B cell (primary cell): ENCODE measurements around the gene GALNT10. TPM values are rescaled to one million over a fixed set of nuclear protein-coding genes. Genes with fewer than 3 reads are reported as not detected.

Experiments used
- ATAC-seq: fragments of 200-7000 bp; cut with Tn5 transposase; one replicate; pipeline ENCODE4 v1.10.0; 2021; ENCODE audit warnings: low read depth, mild to moderate bottlenecking, moderate number of reproducible peaks, moderate library complexity
- CTCF ChIA-PET: fragments of 350-600 bp; sonication (Branson Sonifier 250); formaldehyde crosslinking; loops from one replicate; lab custom pipeline; 2021; ENCODE audit warnings: antibody characterized with exemption, inconsistent platforms; lab: Charles Lee
- POLR2A ChIA-PET: fragments of 350-600 bp; sonication (Branson Sonifier 250); formaldehyde crosslinking; loops from one replicate; lab custom pipeline; 2021; ENCODE audit warnings: antibody characterized with exemption; lab: Charles Lee
- DNase-seq: peaks from one replicate; pipeline ENCODE4 v3.0.0; 2013
- H2AFZ ChIP-seq: 2 replicates; pipeline ENCODE4 v1.6.1; 2012; ENCODE audit warnings: mild to moderate bottlenecking, low read depth, low read length; ENCODE audit not compliant: insufficient read depth, poor library complexity, severe bottlenecking
- H3K27ac ChIP-seq, 2 donors: 1 replicate in 1 of 2; 2 replicates in 1 of 2; pipeline ENCODE4 v1.5.1; 2012 to 2013; ENCODE audit warnings: low read length in 2 of 2, mild to moderate bottlenecking in 2 of 2, moderate library complexity in 1 of 2
- H3K27me3 ChIP-seq, 4 experiments: fragments of 200-600 bp in 1 of 4; sonication (generic) in 1 of 4; replicated peaks in 1 of 4; 1 replicate in 2 of 4; 2 replicates in 2 of 4; pipeline versions ENCODE4 v1.6.1 to v1.7.0; 2013 to 2016; ENCODE audit warnings: low read length in 3 of 4, mild to moderate bottlenecking in 2 of 4, mixed read lengths in 1 of 4, moderate library complexity in 1 of 4; ENCODE audit not compliant: insufficient read depth in 4 of 4, control insufficient read depth in 3 of 4; ENCODE audit errors: control extremely low read depth in 1 of 4
- H3K36me3 ChIP-seq, 2 experiments: replicated peaks in 1 of 2; 1 replicate in 1 of 2; 2 replicates in 1 of 2; pipeline versions ENCODE4 v1.6.1 to v1.7.1; 2013; ENCODE audit warnings: low read length in 1 of 2; ENCODE audit not compliant: insufficient read depth in 2 of 2, control insufficient read depth in 1 of 2; ENCODE audit errors: control extremely low read depth in 1 of 2, extremely low read depth in 1 of 2
- H3K4me1 ChIP-seq, 2 donors: fragments of 200-600 bp in 1 of 2; sonication (generic) in 1 of 2; 1 replicate in 1 of 2; 2 replicates in 1 of 2; pipeline versions ENCODE4 v1.5.1 to v1.6.1; 2013 to 2017; ENCODE audit warnings: low read length in 2 of 2; ENCODE audit not compliant: control insufficient read depth in 2 of 2, insufficient read depth in 2 of 2
- H3K4me2 ChIP-seq: replicated peaks from 2 replicates; pipeline ENCODE3; 2012; ENCODE audit warnings: mild to moderate bottlenecking, low read depth, low read length; ENCODE audit not compliant: poor library complexity, severe bottlenecking
- H3K4me3 ChIP-seq, 5 experiments: fragments of 200-600 bp in 1 of 5; sonication (generic) in 1 of 5; 1 replicate in 3 of 5; 2 replicates in 2 of 5; pipeline versions ENCODE4 v1.5.1 to v1.7.0; 2011 to 2016; ENCODE audit warnings: low read length in 4 of 5, mild to moderate bottlenecking in 4 of 5, low read depth in 2 of 5, control low read depth in 1 of 5, moderate library complexity in 1 of 5; ENCODE audit not compliant: insufficient read depth in 1 of 5; ENCODE audit errors: control extremely low read depth in 1 of 5, extremely low read depth in 1 of 5
- H3K79me2 ChIP-seq: fragments of 200-600 bp; sonication (generic); one replicate; pipeline ENCODE4 v1.6.0; 2016; ENCODE audit warnings: low read length; ENCODE audit not compliant: control insufficient read depth, insufficient read depth
- H3K9ac ChIP-seq: fragments of 200-600 bp; sonication (generic); 2 replicates; pipeline ENCODE4 v1.6.1; 2017; ENCODE audit warnings: mild to moderate bottlenecking, low read length, moderate library complexity
- H3K9me3 ChIP-seq, 3 donors: one replicate each; pipeline versions ENCODE4 v1.6.1 to v1.7.1; 2013; ENCODE audit warnings: low read length in 2 of 3; ENCODE audit not compliant: control insufficient read depth in 2 of 3, insufficient read depth in 1 of 3; ENCODE audit errors: control extremely low read depth in 1 of 3
- H4K20me1 ChIP-seq: 2 replicates; pipeline ENCODE4 v1.6.0; 2012; ENCODE audit warnings: mild to moderate bottlenecking, low read length; ENCODE audit not compliant: insufficient read depth, control insufficient read depth, poor library complexity, severe bottlenecking
- H3K27ac Mint-ChIP-seq: one replicate; pipeline ENCODE4 v1.8.0; 2021; ENCODE audit warnings: mixed read lengths
- H3K27me3 Mint-ChIP-seq: one replicate; pipeline ENCODE4 v1.8.0; 2021; ENCODE audit warnings: mixed read lengths
- H3K4me1 Mint-ChIP-seq: one replicate; pipeline ENCODE4 v1.8.0; 2021; ENCODE audit warnings: mixed read lengths
- H3K4me3 Mint-ChIP-seq: one replicate; pipeline ENCODE4 v1.8.0; 2021; ENCODE audit warnings: mixed read lengths
- H3K9me3 Mint-ChIP-seq: one replicate; pipeline ENCODE4 v1.8.0; 2022; ENCODE audit warnings: mixed read lengths; ENCODE audit not compliant: insufficient read depth
- CTCF ChIP-seq: fragments of 200-600 bp; IDR thresholded peaks from one replicate; pipeline ENCODE4 v1.8.0; 2022; ENCODE audit warnings: antibody characterized with exemption, mild to moderate bottlenecking
- EZH2 ChIP-seq: IDR thresholded peaks from 2 replicates; pipeline ENCODE4 v1.6.1; 2012; ENCODE audit warnings: borderline replicate concordance, low read depth, mild to moderate bottlenecking, moderate library complexity, low read length; ENCODE audit not compliant: insufficient read depth, poor library complexity, severe bottlenecking
- WGBS: methylation state at CpG from one replicate; pipeline ENCODE4 v1.1.5; 2013; ENCODE audit warnings: missing lambda C conversion rate; ENCODE audit not compliant: insufficient coverage; 5-methylcytosine and 5-hydroxymethylcytosine counted together
- intact Hi-C: fragments of 100-400 bp; cut with micrococcal nuclease; formaldehyde crosslinking; loops from one replicate; pipeline ENCODE4 v1.10.0; 2022
- polyA plus RNA-seq: library from polyadenylated mRNA; depleted of rRNA; stranded (reverse); fragments of >200 nt; gene quantifications from 2 replicates; pipeline ENCODE4 v1.2.3, GENCODE V29; 2012
- total RNA-seq, 2 donors: library from RNA; stranded (reverse); fragments of 120-200 nt in 1 of 2; gene quantifications; 1 replicate in 1 of 2; 2 replicates in 1 of 2; pipeline versions ENCODE4 v1.2.3 to v1.2.4, GENCODE V29; 2013 to 2022

Gene GALNT10
- total and polyA plus RNA-seq, 2 donors (not counting 1 experiment from before 2014, with no cell fraction given): 27.7 to 42.8 TPM

DNA sequence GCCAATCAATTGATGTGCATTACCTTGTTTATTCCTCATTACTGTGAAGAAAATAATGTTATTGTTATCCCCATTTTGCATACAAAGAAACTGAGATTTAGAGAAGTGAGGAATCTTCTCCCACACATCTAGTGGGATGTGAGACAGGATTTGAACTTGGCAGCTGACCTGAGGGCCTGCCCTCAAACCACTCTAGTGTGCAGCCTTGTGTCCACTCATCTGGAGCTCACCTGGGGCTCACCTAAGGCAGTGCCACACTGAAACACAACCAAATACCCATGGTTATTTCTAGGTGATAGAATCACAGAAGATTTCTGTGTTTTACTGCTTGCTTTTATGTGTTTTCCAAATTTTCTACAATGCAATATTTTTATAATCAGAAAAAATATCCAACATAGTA, 160.6 kb downstream of the GALNT10 start:
- Histone ChIP-seq H3K79me2 (no peaks in the 10 kb centered on the region), H3K9ac (no peak overlapping the region), H2AFZ (no peak overlapping the region), H3K27me3 (no peaks in the 10 kb centered on the region), H3K36me3 (peaks cover 0 to 20% of the 10 kb centered on the region in 2 experiments), H3K9me3 (no peaks in the 10 kb centered on the region), H3K27ac (no peak overlapping the region), H3K4me2 (no peak overlapping the region), H4K20me1 (peaks cover 7% of the 10 kb centered on the region), H3K4me3 (no peak overlapping the region), H3K4me1 (no peaks in the 10 kb centered on the region)
- no peak overlapping the region for H3K27ac Mint-ChIP-seq
- H3K4me1 Mint-ChIP-seq: peaks cover under 1% of the 10 kb centered on the region
- no peak for DNase-seq
- TF ChIP-seq EZH2 (no peak), CTCF (no peak)
- POLR2A ChIA-PET: no interaction called here
- intact Hi-C loops: no loop called here
- CTCF ChIA-PET: no interaction called here
- no peaks in the 10 kb centered on the region for H3K27me3 Mint-ChIP-seq
- no peak for ATAC-seq
- no peak overlapping the region for H3K4me3 Mint-ChIP-seq
- no peaks in the 10 kb centered on the region for H3K9me3 Mint-ChIP-seq

GRCh38 chr5:154351566-154351965, 161.0 kb downstream of the GALNT10 start:
- no peak overlapping the region for H3K4me3 ChIP-seq
- Mint-ChIP-seq H3K27me3 (no peaks in the 10 kb centered on the region), H3K4me1 (no peaks in the 10 kb centered on the region), H3K4me3 (no peak overlapping the region), H3K9me3 (no peaks in the 10 kb centered on the region), H3K27ac (no peak overlapping the region)
- no peak overlapping the region for H2AFZ ChIP-seq
- H3K36me3 ChIP-seq: peaks cover 0 to 22% of the 10 kb centered on the region in 2 experiments
- H3K27ac ChIP-seq: no peak overlapping the region
- TF ChIP-seq EZH2 (no peak), CTCF (no peak)
- CTCF ChIA-PET: no interaction called here
- POLR2A ChIA-PET: no interaction called here
- 97% methylated on average over 3 of the region's 3 CpGs for WGBS
- DNase-seq (no peak), ATAC-seq (no peak)
- intact Hi-C loops: no loop called here
- no peaks in the 10 kb centered on the region for H3K4me1 ChIP-seq
- no peaks in the 10 kb centered on the region for H3K9me3 ChIP-seq
- no peaks in the 10 kb centered on the region for H3K27me3 ChIP-seq
- H3K9ac ChIP-seq: no peak overlapping the region
- H3K4me2 ChIP-seq: no peak overlapping the region
- H4K20me1 ChIP-seq: peaks cover 7% of the 10 kb centered on the region
- no peaks in the 10 kb centered on the region for H3K79me2 ChIP-seq
